Measurements from ENCODE around the gene COMT.
A peak's percentile ranks its signal among the peaks of the same experiment; 100 is the strongest.

Gene COMT

DNA sequence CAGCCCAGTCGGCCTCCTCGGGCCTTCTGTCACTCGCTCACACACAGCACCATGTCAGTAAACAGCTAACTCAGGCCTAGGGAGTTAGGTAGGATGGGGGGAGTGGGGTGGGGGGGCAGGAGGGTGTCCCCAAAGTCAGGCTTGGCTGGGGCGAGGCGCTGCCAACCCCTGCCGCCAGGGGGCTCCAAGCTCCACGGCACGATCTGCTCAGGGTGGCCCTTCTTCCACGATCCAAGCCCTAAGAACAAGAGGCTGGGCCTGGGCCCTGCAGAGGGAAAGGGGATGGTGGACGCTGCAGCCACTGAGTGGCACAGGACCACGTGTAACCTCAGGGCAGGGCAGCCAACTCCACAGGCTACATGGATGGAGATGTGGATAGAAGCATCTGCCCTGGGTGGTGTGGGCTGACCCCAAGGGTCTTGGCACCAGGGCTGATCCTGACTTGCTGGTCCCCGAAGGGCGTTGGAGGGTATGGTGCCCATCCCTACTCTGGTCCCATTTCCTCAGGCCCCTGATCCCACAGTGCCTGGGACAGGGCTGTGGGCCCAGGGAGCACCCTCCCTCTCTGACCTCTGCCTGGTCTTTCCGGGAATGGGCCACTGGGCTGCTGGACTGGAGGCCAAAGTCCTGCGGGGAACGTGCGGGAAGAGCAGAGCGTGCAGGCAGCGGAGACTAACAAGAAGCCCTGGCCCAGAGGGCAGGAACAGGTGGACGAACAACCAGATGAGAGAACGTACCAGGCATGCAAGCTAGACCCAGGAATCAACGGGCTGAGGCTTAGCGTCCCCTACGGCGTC lies 29.1 kb downstream of the COMT start:
- peak; percentile 80 for DNase-seq (ENCODE audit: low spot score)

- DNase-seq (ENCODE audit: low spot score): no peak
Observed at GRCh38 chr22:19971276-19972124, 29.9 kb downstream of the COMT start.

GRCh38 chr22:19972251-19972650 lies 30.7 kb downstream of the COMT start:
- no peak for DNase-seq (ENCODE audit: low spot score)

DNA sequence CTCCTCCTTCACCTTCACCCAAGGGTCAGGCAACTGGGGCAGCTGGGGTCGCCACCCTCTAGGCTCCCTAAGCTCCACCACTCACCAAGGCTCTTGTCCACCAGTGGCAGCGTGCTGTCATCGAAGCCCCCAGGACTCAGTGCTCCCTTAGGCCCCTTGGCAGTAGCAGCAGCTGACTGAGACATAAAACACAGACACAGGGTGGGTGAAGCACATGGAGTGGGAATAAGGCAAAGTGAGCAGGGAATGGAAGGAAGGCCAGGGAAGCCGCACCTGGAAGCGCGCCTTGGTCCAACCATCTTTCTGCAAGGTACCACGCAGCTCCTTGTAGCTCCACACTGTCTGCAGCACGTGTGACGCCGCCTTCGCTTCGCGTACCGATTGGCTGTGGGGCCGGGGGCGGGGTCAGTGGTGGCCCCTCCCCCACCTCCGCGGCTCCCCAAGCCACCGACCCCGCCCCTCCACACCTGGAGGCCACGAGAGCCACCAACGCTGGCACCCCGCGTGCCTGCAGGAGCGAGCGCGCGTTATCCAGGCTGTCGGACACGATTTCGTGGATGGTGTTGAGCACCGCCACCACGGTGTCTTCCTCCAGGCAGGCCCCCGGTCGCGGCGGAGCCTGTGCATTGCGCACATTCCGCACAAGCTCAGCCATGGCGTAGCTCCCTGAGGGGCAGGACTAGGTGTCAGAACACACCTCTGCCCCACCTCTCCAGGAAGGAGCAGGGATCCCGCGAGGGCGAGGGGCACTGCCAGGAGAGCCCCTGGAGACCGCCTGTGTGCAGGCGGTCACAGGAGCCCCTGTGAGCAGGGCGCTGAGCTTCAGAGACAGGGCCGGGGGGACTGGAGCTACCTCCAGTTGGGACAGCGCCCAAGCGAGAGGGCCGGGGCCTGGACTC lies 31.3 kb downstream of the COMT start:
- DNase-seq (ENCODE audit: low spot score): no peak

DNA sequence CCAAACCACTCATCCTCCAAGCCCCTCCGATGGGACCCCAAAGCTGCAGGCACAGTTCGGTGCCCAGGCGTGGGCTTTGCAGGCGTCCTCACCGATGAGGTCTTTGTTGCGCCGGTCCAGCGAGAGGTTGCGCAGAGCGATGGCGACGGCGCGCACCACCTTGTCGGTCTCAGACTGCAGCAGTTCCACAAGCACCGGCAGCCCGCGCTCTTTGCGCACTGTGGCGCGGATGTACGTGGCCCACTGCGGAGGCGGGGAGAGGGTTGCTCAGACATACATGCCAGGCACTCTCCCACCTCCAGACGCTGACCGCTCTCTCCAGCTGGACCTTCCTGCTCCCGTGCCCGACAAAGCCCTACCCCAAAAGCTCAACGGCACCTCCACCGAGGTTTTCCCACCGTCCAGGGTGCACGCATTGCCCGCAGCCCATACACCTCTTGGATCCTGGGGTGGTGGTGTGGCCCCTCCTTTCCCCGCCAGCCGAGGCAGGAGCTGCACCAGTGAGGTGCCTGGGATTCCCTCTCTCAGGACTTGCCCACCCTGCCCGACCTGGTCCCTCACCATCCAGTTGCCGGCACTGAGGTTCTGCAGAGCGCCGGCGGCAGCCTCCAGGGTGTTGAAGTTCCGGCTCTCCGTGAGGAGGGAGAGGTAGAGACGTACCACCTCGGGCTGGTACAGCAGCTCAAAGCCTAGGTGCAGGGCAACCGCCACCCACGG lies 32.1 kb downstream of the COMT start:
- DNase-seq (ENCODE audit: low spot score): no peak

- no peak for DNase-seq (ENCODE audit: low spot score)
Observed at GRCh38 chr22:19974268-19974861, 32.8 kb downstream of the COMT start.

DNA sequence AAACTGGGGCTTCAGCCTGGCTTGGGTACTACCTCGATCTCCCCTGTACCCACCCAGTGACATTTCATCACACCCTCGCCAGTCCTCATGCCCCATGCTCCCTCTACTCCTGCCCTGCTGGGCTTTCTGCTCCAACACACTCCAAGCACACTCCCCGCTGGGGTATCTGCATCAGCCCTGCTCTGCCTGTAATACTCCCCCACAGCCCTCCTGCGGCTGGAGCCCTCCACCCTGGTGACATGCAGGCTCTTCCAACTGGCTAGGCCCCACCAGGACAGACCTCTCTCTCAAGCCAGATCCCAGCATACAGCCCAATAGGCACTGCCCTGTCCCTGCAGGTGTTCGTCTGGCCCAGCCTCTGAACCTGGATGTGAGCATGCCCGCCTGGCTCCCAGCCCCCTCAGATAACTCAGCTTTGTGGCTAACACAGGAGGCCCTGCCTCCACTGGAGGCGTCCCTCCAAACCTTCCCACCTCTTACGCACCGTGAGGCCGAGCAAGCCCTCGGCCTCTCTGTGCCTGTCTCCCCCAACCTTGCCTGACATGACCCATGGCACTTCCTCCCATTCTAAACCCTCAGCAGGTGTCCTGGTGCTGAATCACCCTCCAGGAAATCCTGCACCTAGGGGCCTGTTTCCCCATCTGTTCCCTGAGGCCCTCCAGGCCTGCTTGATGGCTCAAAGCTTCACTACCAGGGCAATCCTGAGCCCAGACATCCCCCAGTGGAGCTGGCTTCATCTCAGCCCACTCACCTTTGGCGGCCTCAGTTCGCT lies 33.5 kb downstream of the COMT start:
- DNase-seq (ENCODE audit: low spot score): no peak

GRCh38 chr22:19975707-19976035 lies 34.1 kb downstream of the COMT start:
- no peak for DNase-seq (ENCODE audit: low spot score)

GRCh38 chr22:19976671-19977070 lies 35.1 kb downstream of the COMT start:
- no peak for DNase-seq (ENCODE audit: low spot score)

- no peak for DNase-seq (ENCODE audit: low spot score)
Observed at GRCh38 chr22:19977296-19978243, 36.0 kb downstream of the COMT start.

- DNase-seq (ENCODE audit: low spot score): no peak
Observed at GRCh38 chr22:19978748-19979147, 37.2 kb downstream of the COMT start.

GRCh38 chr22:19979712-19980493 lies 38.3 kb downstream of the COMT start:
- DNase-seq (ENCODE audit: low spot score): no peak

GRCh38 chr22:19980766-19981165 lies 39.2 kb downstream of the COMT start:
- no peak for DNase-seq (ENCODE audit: low spot score)

GRCh38 chr22:19981171-19981960 lies 39.8 kb downstream of the COMT start:
- no peak for DNase-seq (ENCODE audit: low spot score)

- DNase-seq (ENCODE audit: low spot score): no peak
Observed at GRCh38 chr22:19981961-19982920, 40.7 kb downstream of the COMT start.

- DNase-seq (ENCODE audit: low spot score): no peak
Observed at GRCh38 chr22:19982991-19983578, 41.5 kb downstream of the COMT start.
